Astrocyte (in vitro differentiated cells and primary cell): ENCODE measurements around the gene BIRC3.

Source experiments
- CTCF ChIP-seq: IDR thresholded peaks from 2 replicates; pipeline ENCODE4 v1.5.1; 2011; ENCODE audit warnings: low read depth, mild to moderate bottlenecking, inconsistent platforms, low read length, moderate library complexity; ENCODE audit not compliant: insufficient read depth
- EZH2 ChIP-seq: IDR thresholded peaks from 2 replicates; pipeline ENCODE4 v1.6.1; 2012; ENCODE audit warnings: mild to moderate bottlenecking, low read length, inconsistent platforms; ENCODE audit not compliant: insufficient read depth

GRCh38 chr11:102347462-102348370, 30.4 kb downstream of the BIRC3 start:
- TF ChIP-seq EZH2 = no peak
- no peak for TF ChIP-seq CTCF
